ENCODE measurements around the gene ZKSCAN3. TPM values are rescaled to one million over a fixed set of nuclear protein-coding genes. Genes with fewer than 3 reads are reported as not detected.
A peak's percentile ranks its signal among the peaks of the same experiment; 100 is the strongest.

ZKSCAN3 gene
- total RNA-seq, 1 experiment from 2014 or later, result 11.2 TPM

GRCh38 chr6:28383235-28384142, 33.7 kb downstream of the ZKSCAN3 start:
- Histone ChIP-seq H3K27ac (ENCODE audit: low read depth, low read length) (peak overlapping the region; percentile 73), H3K27me3 (ENCODE audit: insufficient read depth, low read length) (no peaks in the 10 kb centered on the region), H3K9ac (ENCODE audit: low read length) (peak overlapping the region; percentile 32), H3K4me2 (ENCODE audit: low read length) (peak overlapping the region; percentile 82), H3K36me3 (ENCODE audit: control insufficient read depth in 1 of 2, insufficient read depth in 2 of 2, low read length in 2 of 2) (no peaks in the 10 kb centered on the region), H4K20me1 (ENCODE audit: insufficient read depth) (no peaks in the 10 kb centered on the region), H3K9me3 (ENCODE audit: control insufficient read depth in 1 of 2, insufficient read depth in 1 of 2, low read depth in 1 of 2, low read length in 2 of 2) (no peaks in the 10 kb centered on the region; a peak in 1 of 4 replicates), H3K9me2 (ENCODE audit: insufficient read depth) (no peaks in the 10 kb centered on the region), H3K79me2 (ENCODE audit: insufficient read depth, low read length) (no peaks in the 10 kb centered on the region), H2AFZ (ENCODE audit: low read depth, low read length, poor library complexity, severe bottlenecking) (peak overlapping the region; percentile 55), H3K4me3 (replicated peaks in 1 of 2; ENCODE audit: low read depth in 1 of 2, low read length in 2 of 2) (peak overlapping the region; percentile 49 to 55), H3K4me1 (ENCODE audit: control insufficient read depth in 1 of 2, insufficient read depth in 2 of 2, low read length in 2 of 2) (peaks cover 7 to 17% of the 10 kb centered on the region in 2 experiments; a peak in 3 of 4 replicates)
- intact Hi-C loops (cut with micrococcal nuclease), result no loop called here
- ChIA-PET POLR2A (interaction anchor here (0.6 to 2.2 kb wide), 9 partner anchors 14 to 629 kb away, joined by 3 to 14 read pairs (median 4); partner anchors contain the start of genes ZKSCAN3, ZKSCAN4, ZKSCAN8 and ZSCAN31), CTCF (interaction anchor here (0.6 to 2.6 kb wide), 11 partner anchors 8 to 489 kb away, joined by 3 to 20 read pairs (median 3); partner anchors contain the start of genes ZSCAN16, ZSCAN26 and ZSCAN31), RAD21 (ENCODE audit: low non-redundant PET in 1 of 2, low total read pairs in 2 of 2, uncharacterized antibody in 2 of 2, unreplicated experiment in 2 of 2) (interaction anchor here (0.8 to 1.1 kb wide), 3 partner anchors 132 to 259 kb away, joined by 3 read pairs; partner anchors contain the start of genes ZKSCAN4 (in 1 of the 2), ZKSCAN8 (in 1 of the 2) and ZSCAN16 (in 1 of the 2))
- DNase-seq (ENCODE audit: low read depth, low spot score) (peak; percentile 82), ATAC-seq (peak; percentile 93)
- no TSS peak for BruUV-seq (replicated peaks)
- TF ChIP-seq JUND (IDR thresholded peaks at IDR 0.05), result no peak
- no peak for TF ChIP-seq REST (IDR thresholded peaks at IDR 0.05; ENCODE audit: low read depth)
- TF ChIP-seq EZH2phosphoT487 (IDR thresholded peaks at IDR 0.05; ENCODE audit: borderline replicate concordance), result no peak
- peak; percentile 41 for TF ChIP-seq YY1 (IDR thresholded peaks at IDR 0.05; ENCODE audit: extremely low read depth, insufficient replicate concordance, low read depth, low read length)
- peak; percentile 97 for TF ChIP-seq MAX (IDR thresholded peaks at IDR 0.05)
- no peak for TF ChIP-seq ZBTB33 (IDR thresholded peaks at IDR 0.05; ENCODE audit: extremely low read depth, insufficient replicate concordance, low read length)
- TF ChIP-seq EGR1 (IDR thresholded peaks at IDR 0.05; ENCODE audit: low read depth), result no peak
- peak; percentile 34; the same call in 1 of the 2 replicates for TF ChIP-seq SP1 (IDR thresholded peaks at IDR 0.05; ENCODE audit: low read depth)
- peak; percentile 74 for TF ChIP-seq RAD21 (IDR thresholded peaks at IDR 0.05; ENCODE audit: low read depth)
- TF ChIP-seq EZH2 (IDR thresholded peaks at IDR 0.05), result no peak
- TF ChIP-seq SIN3A (IDR thresholded peaks at IDR 0.05; ENCODE audit: low read depth), result peak; percentile 16
- TF ChIP-seq, protein P1, sequence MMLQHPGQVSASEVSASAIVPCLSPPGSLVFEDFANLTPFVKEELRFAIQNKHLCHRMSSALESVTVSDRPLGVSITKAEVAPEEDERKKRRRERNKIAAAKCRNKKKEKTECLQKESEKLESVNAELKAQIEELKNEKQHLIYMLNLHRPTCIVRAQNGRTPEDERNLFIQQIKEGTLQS (IDR thresholded peaks at IDR 0.05), result no peak
- TF ChIP-seq ZNF274 (IDR thresholded peaks at IDR 0.05; ENCODE audit: low read depth, low read length), result no peak
- TF ChIP-seq SRF (IDR thresholded peaks at IDR 0.05; ENCODE audit: low read depth), result no peak
- peak; percentile 62 for TF ChIP-seq POLR2A (IDR thresholded peaks at IDR 0.05; ENCODE audit: borderline replicate concordance, extremely low read depth, insufficient read depth, insufficient read length)
- no peak for TF ChIP-seq FOSL1 (IDR thresholded peaks at IDR 0.05; ENCODE audit: low read depth)
- peak; percentile 95; the same call in 1 of the 2 replicates for TF ChIP-seq CBX3 (IDR thresholded peaks at IDR 0.05; ENCODE audit: low read depth)
- 0 out of 2 replicates have a peak, but pooled peaks have one; percentile 17 for TF ChIP-seq ZFX (IDR thresholded peaks at IDR 0.05)
- TF ChIP-seq POLR2AphosphoS5 (IDR thresholded peaks at IDR 0.05; ENCODE audit: low read depth, low read length), result peak; percentile 60
- peak; percentile 84 for TF ChIP-seq TCF7L2 (IDR thresholded peaks at IDR 0.05; ENCODE audit: borderline replicate concordance, extremely low read depth, insufficient read depth, insufficient read length)

Measured in HCT116 (cell line).